ENCODE measurements around the gene ZNF346. TPM values are rescaled to one million over a fixed set of nuclear protein-coding genes. Genes with fewer than 3 reads are reported as not detected.
A peak's percentile ranks its signal among the peaks of the same experiment; 100 is the strongest.

Gene ZNF346
- total RNA-seq, 4 donors from 2014 or later: 5.2 to 8.0 (median 6.8) TPM

- Histone ChIP-seq H3K4me1 (peaks cover 0 to 10% of the 10 kb centered on the region in 2 donors), H3K27me3 (peaks cover 9 to 12% (median 11%) of the 10 kb centered on the region in 3 donors), H3K9me3 (no peaks in the 10 kb centered on the region), H3K36me3 (no peaks in the 10 kb centered on the region), H3K27ac (no peak overlapping the region), H3K4me3 (no peak overlapping the region)
- in situ Hi-C loops (cut with MboI; ENCODE audit: low sequenced_read_pairs in 4 of 4): no loop called here
- intact Hi-C loops (cut with DNase I; ENCODE audit: low total_unique reads): no loop called here
- TF ChIP-seq POLR2A (IDR thresholded peaks at IDR 0.05): no peak
- no peak for TF ChIP-seq CTCF (IDR thresholded peaks at IDR 0.05 in 4 of 5, conservative IDR thresholded peaks at IDR 0.05 in 1 of 5)
- DNase-seq: no peak
- no peak for ATAC-seq
Measured at GRCh38 chr5:177093082-177093712, 70.7 kb downstream of the ZNF346 start.

- DNase-seq: no peak
- in situ Hi-C loops (cut with MboI; ENCODE audit: low sequenced_read_pairs in 4 of 4): no loop called here
- Histone ChIP-seq H3K27ac (peak overlapping the region in 1 of 4 donors; percentile 31), H3K4me3 (no peak overlapping the region), H3K9me3 (no peaks in the 10 kb centered on the region), H3K36me3 (no peaks in the 10 kb centered on the region), H3K4me1 (peaks cover 0 to 9% of the 10 kb centered on the region in 2 donors), H3K27me3 (peaks cover 5 to 12% (median 6%) of the 10 kb centered on the region in 3 donors)
- TF ChIP-seq CTCF (IDR thresholded peaks at IDR 0.05 in 4 of 5, conservative IDR thresholded peaks at IDR 0.05 in 1 of 5) (no peak), POLR2A (IDR thresholded peaks at IDR 0.05) (no peak)
- ATAC-seq: no peak
- intact Hi-C loops (cut with DNase I; ENCODE audit: low total_unique reads): no loop called here
Measured at GRCh38 chr5:177093803-177094202, 71.3 kb downstream of the ZNF346 start.

GRCh38 chr5:177094224-177095087, 72.0 kb downstream of the ZNF346 start:
- Histone ChIP-seq H3K4me3 (no peak overlapping the region), H3K27me3 (peaks cover 2 to 12% (median 3%) of the 10 kb centered on the region in 3 donors), H3K36me3 (no peaks in the 10 kb centered on the region), H3K27ac (peak overlapping the region in 3 of 4 donors; percentile 18 to 31 (median 30)), H3K4me1 (peaks cover 0 to 9% of the 10 kb centered on the region in 2 donors), H3K9me3 (no peaks in the 10 kb centered on the region)
- in situ Hi-C loops (cut with MboI; ENCODE audit: low sequenced_read_pairs in 4 of 4) (no loop called here), intact Hi-C loops (cut with DNase I; ENCODE audit: low total_unique reads) (no loop called here)
- TF ChIP-seq POLR2A (IDR thresholded peaks at IDR 0.05): no peak
- TF ChIP-seq CTCF (IDR thresholded peaks at IDR 0.05 in 4 of 5, conservative IDR thresholded peaks at IDR 0.05 in 1 of 5): no peak
- ATAC-seq: peak; percentile 65 to 75
- DNase-seq: peak; percentile 55 to 73

- no peak for TF ChIP-seq CTCF (IDR thresholded peaks at IDR 0.05 in 4 of 5, conservative IDR thresholded peaks at IDR 0.05 in 1 of 5)
- TF ChIP-seq POLR2A (IDR thresholded peaks at IDR 0.05): no peak
- no peak for DNase-seq
- Histone ChIP-seq H3K27ac (peak overlapping the region in 1 of 4 donors; percentile 30), H3K4me1 (peaks cover 0 to 9% of the 10 kb centered on the region in 2 donors), H3K9me3 (no peaks in the 10 kb centered on the region), H3K4me3 (no peak overlapping the region), H3K36me3 (no peaks in the 10 kb centered on the region), H3K27me3 (peaks cover 0 to 12% (median 2%) of the 10 kb centered on the region in 3 donors)
- intact Hi-C loops (cut with DNase I; ENCODE audit: low total_unique reads): no loop called here
- in situ Hi-C loops (cut with MboI; ENCODE audit: low sequenced_read_pairs in 4 of 4): no loop called here
- ATAC-seq: no peak
Measured at GRCh38 chr5:177095088-177095669, 72.7 kb downstream of the ZNF346 start.

All from gastrocnemius medialis (tissue), 4 donors.